ENCODE data around the gene CCDC142.
A peak's percentile ranks its signal among the peaks of the same experiment; 100 is the strongest.
"Not testable (repeated sequence)": the region's sequence is repeated elsewhere in the genome, so short reads cannot be mapped to it uniquely, and the experiment has no call there.

Gene CCDC142

DNA sequence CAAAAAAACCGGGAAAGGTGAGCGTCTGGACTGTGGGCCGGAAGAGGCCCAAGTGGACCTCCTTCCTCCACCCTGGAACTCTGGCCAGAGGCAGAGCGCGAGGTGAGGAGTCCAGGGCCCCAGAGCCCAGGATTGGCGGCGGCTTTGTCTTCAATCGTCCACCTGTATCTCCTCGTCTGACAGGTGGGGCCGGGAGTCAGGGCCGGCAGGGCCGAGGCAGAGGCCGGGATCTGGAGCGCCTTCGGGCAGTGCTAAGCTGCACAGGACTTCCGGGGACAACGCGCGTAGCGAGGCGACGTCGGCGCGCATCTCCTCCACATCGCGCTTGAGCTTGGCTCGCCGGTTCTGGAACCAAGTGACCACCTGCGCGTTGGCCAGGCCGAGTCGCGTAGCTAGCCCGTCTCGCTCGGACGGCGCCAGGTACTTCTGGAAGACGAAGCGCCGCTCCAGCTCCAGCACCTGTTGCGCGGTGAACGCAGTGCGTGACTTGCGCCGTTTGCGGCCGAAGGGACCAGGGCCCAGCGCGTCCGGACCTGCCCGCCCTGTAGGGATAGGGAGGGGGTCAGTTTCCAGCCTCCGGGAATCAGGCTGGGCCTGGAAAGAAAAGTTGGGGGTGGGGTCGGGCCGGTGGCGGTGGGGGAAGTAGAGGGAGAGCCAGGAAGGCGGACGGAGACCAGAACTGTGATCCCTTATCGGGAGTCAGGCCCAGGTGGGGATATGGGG is 15.1 kb upstream of the CCDC142 start:
- no peak for DNase-seq

DNA sequence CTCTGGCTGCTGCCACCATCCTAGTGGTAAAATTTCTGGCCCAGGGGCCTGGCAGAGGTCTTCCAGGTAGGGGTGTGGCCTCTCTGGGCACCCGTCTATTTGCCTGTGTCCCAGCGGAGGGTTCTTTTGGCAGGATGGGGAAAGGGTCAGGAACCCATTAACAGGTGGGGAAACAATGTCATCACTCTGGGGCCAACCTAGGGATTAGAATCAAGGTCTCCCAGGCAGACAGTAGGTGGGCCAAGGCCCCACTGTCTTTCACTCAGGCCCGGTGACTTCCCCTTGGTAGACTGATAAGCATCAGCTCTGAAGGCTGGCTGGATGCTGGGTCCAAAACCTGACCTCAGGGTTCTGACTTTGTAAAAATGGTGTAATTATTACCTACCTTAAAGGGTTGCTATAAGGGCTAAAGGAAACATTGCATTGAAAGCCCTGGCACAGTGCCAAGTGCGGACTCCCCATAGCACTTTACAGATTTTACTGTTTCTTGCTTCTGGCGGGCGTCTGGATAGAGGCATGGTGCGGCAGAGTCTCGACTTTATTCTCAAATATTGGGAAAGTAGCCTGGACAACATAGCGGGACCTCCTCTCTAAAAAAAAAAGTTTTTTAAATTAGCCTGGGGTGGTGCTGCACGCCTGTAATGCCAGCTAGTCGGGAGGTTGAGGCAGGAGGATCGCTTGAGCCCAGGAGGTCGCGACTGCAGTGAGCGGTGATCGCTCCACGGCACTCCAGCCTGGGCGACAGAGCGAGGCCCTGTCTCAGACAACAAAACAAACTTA is 14.4 kb upstream of the CCDC142 start:
- DNase-seq = no peak

DNA sequence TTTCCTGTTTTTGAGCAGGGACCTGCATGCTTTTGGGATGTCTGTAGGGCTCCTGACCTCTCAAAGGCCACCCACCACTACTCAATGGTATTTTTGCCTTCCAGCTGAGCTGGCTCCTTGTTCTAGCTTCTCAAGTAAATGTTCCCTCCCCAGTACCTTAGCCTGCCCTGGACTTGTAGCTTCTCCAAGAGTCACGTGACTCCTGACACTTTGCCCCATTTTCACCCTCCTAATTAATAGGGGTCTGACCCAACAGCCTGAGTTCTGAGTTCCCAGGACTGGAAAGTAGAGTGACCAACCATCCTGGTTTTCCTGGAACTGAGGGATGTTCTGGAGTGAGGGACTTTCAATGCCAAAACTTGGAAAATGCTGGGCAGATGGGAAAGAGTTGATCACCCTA is 12.6 kb upstream of the CCDC142 start:
- no peak for DNase-seq

DNA sequence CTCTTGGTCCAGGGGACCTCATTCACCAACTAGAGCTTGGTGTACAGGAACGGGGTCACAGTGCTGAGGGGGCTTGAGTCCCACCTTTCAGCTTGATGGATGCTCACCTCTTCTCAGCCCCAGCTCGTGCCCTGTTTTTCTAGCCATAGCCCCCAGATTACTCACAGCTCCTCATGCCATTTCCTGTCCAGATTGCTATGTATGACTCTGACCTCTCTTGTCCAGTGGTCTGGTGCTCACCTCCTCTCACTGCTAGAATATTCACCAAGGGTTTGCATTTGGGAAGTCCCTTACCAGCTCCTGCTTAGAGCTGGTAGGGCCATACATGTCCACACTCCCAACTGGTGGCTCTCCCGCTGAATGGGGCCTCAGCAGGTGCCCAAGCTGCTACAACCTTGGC is 10.7 kb upstream of the CCDC142 start:
- DNase-seq = no peak

DNA sequence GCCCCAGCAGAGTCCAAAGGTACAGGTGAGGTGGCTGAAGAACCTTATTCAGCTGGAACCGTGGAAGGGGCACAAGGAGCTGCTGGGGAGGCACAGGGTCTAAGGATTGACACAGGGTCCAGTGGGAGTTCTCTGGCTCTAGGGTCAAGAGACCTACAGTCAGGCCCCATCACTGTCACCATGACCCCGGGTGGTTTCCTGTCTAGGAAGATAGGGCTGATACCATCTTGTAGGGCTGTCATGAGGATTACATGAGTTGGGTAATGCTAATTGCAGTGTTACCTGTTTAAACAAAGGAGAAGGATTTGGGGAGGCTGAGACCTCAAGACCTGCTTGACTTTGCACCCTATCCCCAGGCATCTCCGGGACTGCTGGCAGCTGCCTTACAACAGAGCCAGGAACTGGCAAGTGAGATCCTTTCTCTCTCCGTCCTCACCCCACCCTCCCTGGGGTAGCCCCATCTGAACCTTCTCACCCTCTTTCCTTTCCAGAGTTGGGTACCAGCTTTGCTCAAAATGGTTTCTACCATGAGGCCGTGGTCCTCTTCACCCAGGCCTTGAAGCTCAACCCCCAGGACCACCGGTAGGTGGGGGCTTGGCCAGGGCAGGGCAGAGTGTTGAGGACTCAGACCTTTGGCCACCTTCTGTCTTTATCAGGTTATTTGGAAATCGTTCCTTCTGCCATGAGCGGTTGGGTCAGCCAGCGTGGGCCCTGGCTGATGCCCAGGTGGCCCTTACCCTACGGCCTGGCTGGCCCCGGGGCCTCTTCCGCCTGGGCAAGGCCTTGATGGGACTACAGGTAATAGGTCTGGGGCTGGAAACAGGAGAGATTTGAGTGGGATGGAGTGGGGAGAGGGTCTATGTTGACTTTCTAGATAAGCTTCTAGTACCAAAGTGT is 9.1 kb upstream of the CCDC142 start:
- no peak for DNase-seq

DNA sequence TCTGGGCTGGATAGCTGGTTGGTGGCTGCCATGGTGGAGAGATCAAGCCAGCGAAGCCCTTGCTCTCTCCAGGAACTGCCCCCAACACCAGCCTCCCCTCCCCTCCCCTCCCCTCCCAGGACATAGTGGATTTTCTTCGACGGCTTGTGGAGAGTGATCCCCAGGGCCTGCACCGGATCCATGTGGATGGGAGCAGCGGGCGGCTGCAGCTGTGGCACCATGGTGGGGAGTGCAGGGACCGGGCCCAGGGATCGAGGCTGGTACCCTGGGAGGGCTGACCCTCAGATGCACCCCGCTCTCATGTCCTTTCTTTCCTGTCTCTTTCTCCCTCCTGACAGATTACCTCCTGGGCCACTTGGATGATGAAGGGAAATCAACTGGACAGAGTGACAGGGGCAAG is 7.1 kb upstream of the CCDC142 start:
- DNase-seq = no peak

DNA sequence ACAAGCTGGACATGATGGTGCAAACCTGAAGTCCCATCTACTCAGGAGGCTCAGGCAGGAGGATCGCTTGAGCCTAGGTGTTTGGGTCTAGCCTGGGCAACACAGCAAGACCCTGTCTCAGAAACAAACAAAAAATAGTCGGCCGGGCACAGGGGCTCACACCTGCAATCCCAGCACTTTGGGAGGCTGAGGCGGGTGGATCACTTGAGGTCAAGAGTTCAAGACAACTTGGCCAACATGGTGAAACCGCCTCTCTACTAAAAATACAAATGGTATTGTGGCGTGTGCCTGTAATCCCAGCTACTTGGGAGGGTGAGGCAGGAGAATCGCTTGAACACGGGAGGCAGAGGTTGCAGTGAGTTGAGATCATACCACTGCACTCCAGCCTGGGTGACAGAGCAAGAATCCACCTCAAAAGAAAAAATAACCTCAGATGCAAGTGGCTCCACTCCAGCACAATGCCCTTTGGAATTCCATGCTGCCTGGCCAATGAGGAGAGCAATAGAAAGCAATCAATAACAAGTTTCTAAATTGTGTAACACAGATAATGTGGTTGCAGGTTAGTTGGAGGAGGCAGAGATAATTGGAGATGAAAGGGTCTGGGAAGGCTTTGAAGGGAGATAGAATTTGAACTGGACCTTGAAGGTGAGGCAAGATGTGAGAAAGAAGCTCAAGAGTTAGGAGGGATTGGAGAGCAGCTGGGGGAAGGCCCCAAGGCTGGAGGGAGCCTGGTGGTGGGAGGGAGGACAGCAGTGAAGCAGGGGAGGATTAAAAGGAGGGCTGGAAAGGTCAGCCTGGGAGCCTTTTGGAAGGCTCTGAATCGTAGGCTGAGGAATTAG is 6.1 kb upstream of the CCDC142 start:
- no peak for DNase-seq

DNA sequence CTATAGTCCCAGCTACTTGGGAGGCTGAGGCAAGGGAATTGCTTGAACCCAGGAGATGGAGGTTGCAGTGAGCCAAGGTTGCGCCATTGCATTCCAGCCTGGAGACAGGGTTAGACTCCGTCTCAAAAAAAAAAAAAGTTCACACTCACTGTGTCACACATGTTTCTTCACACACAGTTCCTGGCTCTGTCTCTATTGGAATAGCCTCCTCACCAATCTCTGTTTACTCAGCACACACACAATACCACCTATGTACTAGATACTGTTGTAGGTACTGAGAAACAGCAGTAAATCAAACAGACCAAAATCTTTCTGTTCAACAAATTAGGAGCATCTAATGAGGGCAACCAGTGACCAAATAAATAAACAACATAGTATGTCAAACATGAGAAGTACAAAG is 3.3 kb upstream of the CCDC142 start:
- DNase-seq = no peak

DNA sequence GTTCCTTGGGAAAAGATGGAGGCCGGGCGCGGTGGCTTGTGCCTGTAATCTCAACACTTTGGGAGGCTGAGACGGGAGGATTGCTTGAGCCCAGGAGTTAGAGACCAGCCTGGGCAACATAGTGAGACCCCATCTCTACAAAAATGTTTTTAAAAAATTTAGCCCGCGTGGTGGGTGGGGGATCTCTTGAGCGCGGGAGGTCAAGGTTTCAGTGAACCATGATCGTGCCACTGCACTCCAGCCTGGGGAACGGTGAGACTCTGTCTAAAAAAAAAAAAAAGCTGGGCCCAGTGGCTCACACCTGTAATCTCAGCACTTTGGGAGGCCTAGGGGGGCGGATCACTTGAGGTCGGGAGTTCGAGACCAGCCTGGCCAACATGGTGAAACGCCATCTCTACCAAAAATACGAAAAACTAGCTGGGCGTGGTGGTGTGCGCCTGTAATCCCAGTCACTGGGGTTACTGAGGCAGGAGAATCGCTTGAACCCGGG is 922 bp upstream of the CCDC142 start:
- DNase-seq = not testable (repeated sequence)

DNA sequence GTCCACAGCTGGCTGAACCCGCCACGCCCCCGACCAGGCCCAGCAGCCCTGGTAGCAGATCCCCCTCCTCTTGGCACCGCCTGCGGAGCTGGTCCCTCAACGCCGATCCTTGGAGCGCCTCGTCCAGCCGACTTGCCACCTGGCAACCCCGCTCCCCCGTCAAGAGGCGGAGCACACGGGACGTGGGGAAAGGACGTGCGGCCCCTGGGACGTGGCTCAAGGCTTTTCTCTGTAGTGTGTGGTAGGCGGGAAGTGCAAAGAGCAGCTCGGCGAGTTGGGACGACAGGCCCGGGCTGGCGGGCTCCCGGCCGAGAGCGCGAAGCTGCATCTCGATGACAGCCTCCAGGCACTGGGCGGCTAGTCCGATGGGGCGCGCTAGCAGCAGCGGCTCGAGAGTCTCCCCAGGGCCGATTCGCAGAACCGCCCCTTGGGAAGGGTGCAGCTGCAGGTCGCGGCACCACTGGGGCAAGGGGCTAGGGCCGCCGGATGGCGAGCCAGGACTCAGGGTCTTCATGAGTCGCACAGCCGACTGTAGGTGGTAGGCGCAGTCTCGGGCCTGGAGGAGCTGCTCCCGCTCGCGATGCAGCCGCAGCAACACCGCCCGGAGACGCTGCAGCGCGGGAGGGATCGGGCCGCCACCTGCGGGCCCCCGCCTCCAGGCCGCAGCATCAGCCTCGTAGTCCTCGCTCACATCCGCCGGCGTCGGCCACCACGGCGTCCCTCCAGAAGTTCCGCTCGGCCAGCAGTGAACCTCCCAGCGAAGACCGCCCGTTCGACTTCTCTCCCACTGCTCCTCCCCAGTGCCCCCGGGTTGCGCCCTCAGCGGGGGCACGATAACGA is 617 bp downstream of the CCDC142 start:
- DNase-seq = no peak

DNA sequence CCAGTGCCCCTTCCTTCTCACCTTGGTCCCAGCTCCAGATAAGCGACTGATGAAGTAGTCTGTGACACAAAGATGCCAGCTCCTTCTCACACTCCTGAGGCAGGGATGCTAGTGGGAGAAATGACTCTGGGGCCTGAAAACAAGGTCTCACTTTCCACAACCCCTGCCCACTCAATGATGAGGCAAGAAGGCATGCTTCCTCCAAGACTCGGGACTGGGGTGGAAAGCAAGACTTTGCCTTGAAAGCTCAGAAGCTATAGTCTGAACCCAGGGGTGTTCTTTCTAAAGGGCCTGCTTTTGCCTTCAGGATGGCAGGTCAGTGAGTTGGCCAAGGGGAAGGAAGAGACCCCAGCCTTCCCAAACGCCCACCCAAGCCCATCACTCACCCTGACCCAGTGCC is 1.4 kb downstream of the CCDC142 start:
- DNase-seq = no peak

DNA sequence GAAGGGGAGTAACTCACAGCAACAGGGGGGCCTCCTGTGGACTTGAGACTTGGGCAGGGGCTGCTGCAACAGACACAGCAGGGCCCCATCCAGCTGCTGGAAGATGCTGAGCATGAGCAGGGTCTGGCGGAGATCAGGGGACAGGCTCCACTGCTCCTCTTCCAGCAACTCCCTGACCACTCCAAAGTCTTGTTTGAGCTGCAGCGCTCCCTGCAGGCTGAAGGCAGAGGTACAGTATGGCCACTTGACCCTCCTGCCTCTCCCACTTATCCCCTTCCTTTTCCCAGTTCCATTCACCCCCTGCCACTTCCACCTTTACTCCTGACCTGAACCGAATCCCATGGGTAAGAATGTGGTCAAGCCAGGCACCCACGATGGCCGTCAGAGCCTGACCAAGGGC is 7.9 kb downstream of the CCDC142 start:
- no peak for DNase-seq

DNA sequence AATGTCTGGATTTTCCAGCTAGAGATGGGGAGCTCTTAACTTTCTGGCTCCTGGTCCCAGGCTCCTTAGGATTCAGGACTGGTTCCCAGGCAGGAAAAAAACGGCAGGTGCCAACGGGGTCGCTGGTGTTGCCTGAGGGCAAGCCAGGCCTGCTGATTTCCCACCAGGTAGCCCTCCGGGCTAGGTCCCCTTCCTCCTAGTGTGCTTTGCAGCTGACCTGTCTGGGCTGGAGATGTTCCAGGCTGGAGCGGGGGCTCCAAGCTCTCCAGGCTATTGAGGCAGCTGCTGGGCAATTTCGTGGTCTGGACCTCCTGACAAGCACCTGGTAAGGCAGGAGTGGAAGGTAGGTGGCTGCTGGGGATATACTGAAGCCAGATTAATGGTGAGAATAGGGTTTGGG is 8.3 kb downstream of the CCDC142 start:
- DNase-seq = no peak

DNA sequence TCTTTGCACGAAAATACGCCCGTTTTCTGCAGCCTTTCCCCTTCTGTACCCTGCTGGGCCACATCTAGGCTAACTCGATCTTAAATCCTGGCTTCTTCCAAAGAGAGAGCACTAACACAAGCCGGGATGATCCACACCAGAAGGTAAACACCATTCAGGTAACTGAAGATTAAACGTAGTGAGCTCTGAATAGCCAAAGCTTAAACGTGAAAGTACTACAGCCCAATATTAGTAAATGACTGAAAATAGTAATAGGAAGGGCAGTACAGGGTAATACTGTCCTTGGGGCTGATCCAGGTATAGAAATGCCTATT is 9.9 kb downstream of the CCDC142 start:
- no peak for DNase-seq

DNA sequence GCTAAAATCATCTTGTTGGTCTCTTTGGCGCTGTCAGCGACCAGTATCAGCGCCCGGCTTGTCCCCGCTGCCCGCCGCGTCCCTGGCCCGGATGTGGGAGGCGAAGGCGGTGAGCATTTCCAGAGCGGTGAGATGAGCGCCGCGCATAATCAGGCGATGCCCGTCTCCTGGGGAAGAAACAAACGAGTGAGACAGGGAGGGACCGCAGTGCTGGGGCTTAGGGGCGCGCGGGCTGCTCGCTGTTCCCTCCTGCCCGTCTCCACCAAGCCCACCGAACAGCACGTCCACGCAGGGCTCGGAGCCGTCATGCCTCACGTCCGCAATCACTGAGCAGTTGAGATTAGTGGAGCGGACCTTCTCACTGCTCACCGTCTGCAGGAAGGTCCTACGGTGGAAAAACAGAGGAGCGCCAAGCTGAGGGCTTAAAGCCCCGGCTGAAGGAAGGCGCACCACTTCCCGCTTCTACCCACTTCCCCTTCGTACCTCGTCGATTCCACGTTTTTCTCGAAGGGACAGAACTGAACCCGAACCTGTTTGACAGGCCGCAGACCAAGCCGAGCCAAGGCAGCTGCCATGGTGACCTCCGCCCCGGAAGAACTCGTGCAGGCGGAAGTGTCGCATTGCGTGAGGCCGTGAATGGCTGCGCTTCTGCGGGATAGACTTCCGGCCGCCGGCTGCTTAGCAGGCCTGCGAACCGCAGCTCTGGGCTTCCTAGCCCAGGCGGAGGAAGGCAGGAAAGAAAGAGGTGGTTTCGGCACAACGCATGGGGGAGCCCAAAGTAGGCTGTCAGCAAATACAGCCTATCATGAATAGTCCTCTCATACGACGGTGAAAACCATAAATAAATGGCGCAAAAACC is 10.5 kb downstream of the CCDC142 start, which contains the start of gene MRPL53:
MRPL53 (minus strand) TSS at position 595 of the 859 bp plus-strand sequence; CDS start at position 575, 20 bp downstream.
- DNase-seq = peak; percentile 88

DNA sequence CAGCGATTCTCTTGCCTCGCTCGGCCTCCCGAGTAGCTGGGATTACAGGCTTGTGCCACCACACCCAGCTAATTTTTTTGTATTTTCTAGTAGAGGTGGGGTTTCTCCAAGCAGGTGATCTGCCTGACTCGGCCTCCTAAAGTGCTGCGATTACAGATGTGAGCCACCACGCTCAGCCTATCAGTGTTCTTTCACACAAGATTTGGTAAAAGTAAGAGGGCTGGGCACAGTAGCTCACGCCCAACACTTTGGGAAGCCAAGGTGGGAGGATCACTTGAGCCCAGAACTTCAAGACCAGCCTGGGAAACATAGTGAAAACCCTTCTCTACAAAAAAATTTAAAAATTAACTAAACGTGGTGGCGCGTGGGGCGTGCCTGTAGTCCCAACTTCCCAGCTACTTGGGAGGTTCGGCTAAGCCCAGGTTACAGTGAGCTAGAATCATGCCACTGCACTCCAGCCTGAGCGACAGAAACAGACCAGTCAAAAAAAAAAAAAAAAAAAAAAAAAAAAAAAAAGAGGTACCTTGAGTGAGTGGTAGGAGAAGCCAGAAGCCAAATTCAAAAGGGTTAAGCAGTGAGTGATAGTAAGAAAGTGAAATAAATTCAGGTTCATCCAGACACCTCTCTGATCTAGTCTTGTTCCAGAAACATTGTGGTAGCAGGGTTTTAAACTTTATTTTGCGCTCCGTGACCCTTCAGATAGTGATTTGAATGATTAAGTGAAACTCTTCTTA is 11.3 kb downstream of the CCDC142 start:
- no peak for DNase-seq

DNA sequence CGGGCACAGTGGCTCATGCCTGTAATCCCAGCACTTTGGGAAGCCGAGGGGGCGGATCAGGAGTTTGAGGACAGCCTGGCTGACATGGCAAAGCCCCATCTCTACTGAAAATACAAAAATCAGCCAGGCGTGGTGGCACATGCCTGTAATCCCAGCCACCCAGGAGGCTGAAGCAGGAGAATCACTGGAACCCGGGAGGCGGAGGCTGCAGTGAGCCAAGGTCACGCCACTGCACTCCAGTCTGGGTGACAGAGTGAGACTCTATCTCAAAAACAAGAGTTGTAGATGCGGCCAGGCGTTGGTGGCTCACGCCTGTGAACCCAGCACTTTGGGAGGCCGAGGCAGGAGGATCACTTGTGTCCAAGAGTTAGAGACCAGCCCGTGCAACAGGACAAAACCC is 12.1 kb downstream of the CCDC142 start:
- not testable (repeated sequence) for DNase-seq

DNA sequence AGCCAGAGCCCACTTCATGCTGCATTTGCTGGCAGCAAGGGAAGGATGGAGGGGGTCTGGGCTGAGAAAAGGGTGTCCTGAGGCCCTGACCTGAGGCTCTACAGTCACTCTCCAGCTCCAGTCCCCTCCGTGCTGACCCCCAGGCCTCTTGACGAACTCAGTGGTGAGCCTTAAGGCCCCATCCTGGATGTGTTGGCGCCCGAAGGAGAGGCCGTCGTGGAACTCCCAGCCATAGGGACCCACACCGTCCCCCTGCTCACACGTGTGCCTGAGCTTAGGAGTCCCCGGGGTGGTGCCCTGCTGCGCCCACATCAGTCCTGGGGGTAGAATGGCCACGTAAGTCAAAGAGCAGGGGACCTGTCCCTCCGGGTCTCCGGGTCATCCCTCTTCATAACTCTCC is 18.4 kb downstream of the CCDC142 start:
- no peak for DNase-seq

DNA sequence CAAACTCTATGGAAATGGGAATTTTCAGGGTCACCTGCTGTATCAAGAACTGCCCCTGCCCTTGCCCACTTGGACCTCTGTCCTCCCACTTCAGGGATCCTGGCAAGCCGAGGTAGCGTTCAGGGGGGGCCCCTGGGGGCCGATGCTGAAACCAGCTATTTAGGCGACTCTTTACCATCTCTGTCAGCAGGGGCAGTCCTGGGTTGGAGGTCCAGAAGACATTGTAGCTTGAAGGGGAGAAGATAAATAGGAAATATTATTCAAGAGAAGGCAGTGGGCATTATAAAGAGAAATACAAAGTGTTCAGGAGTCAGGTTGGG is 20.1 kb downstream of the CCDC142 start:
- no peak for DNase-seq

Data from NCI-H1105 (cell line).